ENCODE data around the gene ITSN1.
A peak's percentile ranks its signal among the peaks of the same experiment; 100 is the strongest.

Gene ITSN1

GRCh38 chr21:33791073-33791472, 148.8 kb downstream of the ITSN1 start:
- H3K4me1 ChIP-seq (ENCODE audit: control insufficient read depth, insufficient read depth, low read length) = no peaks in the 10 kb centered on the region
- no peak overlapping the region for H3K27ac ChIP-seq (ENCODE audit: low read length)

GRCh38 chr21:33794596-33794995, 152.3 kb downstream of the ITSN1 start:
- H3K27ac ChIP-seq (ENCODE audit: low read length) = no peak overlapping the region
- H3K36me3 ChIP-seq (ENCODE audit: control insufficient read depth in 2 of 2, insufficient read depth in 2 of 2, low read length in 2 of 2) = peaks cover 11 to 14% of the 10 kb centered on the region in 2 donors
- H3K9me3 ChIP-seq (ENCODE audit: control insufficient read depth in 2 of 2, low read length in 2 of 2) = no peaks in the 10 kb centered on the region
- no peak overlapping the region for H3K4me3 ChIP-seq (ENCODE audit: low read length in 2 of 2)
- H3K27me3 ChIP-seq (ENCODE audit: control insufficient read depth in 1 of 2, insufficient read depth in 2 of 2, low read length in 2 of 2) = no peaks in the 10 kb centered on the region
- no peak overlapping the region for H3K9ac ChIP-seq (ENCODE audit: low read length in 2 of 2)
- H3K4me1 ChIP-seq (ENCODE audit: control insufficient read depth, insufficient read depth, low read length) = no peaks in the 10 kb centered on the region

More at GRCh38 chr21:33791073-33791472, 148.8 kb downstream of the ITSN1 start:
- H3K36me3 ChIP-seq (ENCODE audit: control insufficient read depth in 2 of 2, insufficient read depth in 2 of 2, low read length in 2 of 2) = peaks cover 4 to 6% of the 10 kb centered on the region in 2 donors
- no peak overlapping the region for H3K9ac ChIP-seq (ENCODE audit: low read length in 2 of 2)
- H3K27me3 ChIP-seq (ENCODE audit: control insufficient read depth in 1 of 2, insufficient read depth in 2 of 2, low read length in 2 of 2) = no peaks in the 10 kb centered on the region
- no peak overlapping the region for H3K4me3 ChIP-seq (ENCODE audit: low read length in 2 of 2)
- H3K9me3 ChIP-seq (ENCODE audit: control insufficient read depth in 2 of 2, low read length in 2 of 2) = no peaks in the 10 kb centered on the region

GRCh38 chr21:33797565-33797964, 155.3 kb downstream of the ITSN1 start:
- Histone ChIP-seq H3K4me1 (ENCODE audit: control insufficient read depth, insufficient read depth, low read length) (no peaks in the 10 kb centered on the region), H3K36me3 (ENCODE audit: control insufficient read depth in 2 of 2, insufficient read depth in 2 of 2, low read length in 2 of 2) (peaks cover 11 to 14% of the 10 kb centered on the region in 2 donors), H3K27ac (ENCODE audit: low read length) (no peak overlapping the region), H3K9me3 (ENCODE audit: control insufficient read depth in 2 of 2, low read length in 2 of 2) (no peaks in the 10 kb centered on the region), H3K27me3 (ENCODE audit: control insufficient read depth in 1 of 2, insufficient read depth in 2 of 2, low read length in 2 of 2) (no peaks in the 10 kb centered on the region), H3K9ac (ENCODE audit: low read length in 2 of 2) (no peak overlapping the region), H3K4me3 (ENCODE audit: low read length in 2 of 2) (no peak overlapping the region)

- H3K27ac ChIP-seq (ENCODE audit: low read length) = no peak overlapping the region
- H3K9ac ChIP-seq (ENCODE audit: low read length in 2 of 2) = no peak overlapping the region
- peaks cover 10 to 12% of the 10 kb centered on the region in 2 donors for H3K36me3 ChIP-seq (ENCODE audit: control insufficient read depth in 2 of 2, insufficient read depth in 2 of 2, low read length in 2 of 2)
- no peaks in the 10 kb centered on the region for H3K27me3 ChIP-seq (ENCODE audit: control insufficient read depth in 1 of 2, insufficient read depth in 2 of 2, low read length in 2 of 2)
- H3K4me1 ChIP-seq (ENCODE audit: control insufficient read depth, insufficient read depth, low read length) = no peaks in the 10 kb centered on the region
- no peak overlapping the region for H3K4me3 ChIP-seq (ENCODE audit: low read length in 2 of 2)
- no peaks in the 10 kb centered on the region for H3K9me3 ChIP-seq (ENCODE audit: control insufficient read depth in 2 of 2, low read length in 2 of 2)
Observed at GRCh38 chr21:33799378-33800090, 157.2 kb downstream of the ITSN1 start.

- Histone ChIP-seq H3K4me3 (ENCODE audit: low read length in 2 of 2) (no peak overlapping the region), H3K27ac (ENCODE audit: low read length) (no peak overlapping the region), H3K9me3 (ENCODE audit: control insufficient read depth in 2 of 2, low read length in 2 of 2) (no peaks in the 10 kb centered on the region), H3K9ac (ENCODE audit: low read length in 2 of 2) (no peak overlapping the region), H3K27me3 (ENCODE audit: control insufficient read depth in 1 of 2, insufficient read depth in 2 of 2, low read length in 2 of 2) (no peaks in the 10 kb centered on the region), H3K36me3 (ENCODE audit: control insufficient read depth in 2 of 2, insufficient read depth in 2 of 2, low read length in 2 of 2) (peaks cover 7 to 10% of the 10 kb centered on the region in 2 donors), H3K4me1 (ENCODE audit: control insufficient read depth, insufficient read depth, low read length) (no peaks in the 10 kb centered on the region)
Observed at GRCh38 chr21:33800753-33801423, 158.6 kb downstream of the ITSN1 start.

- H3K4me1 ChIP-seq (ENCODE audit: control insufficient read depth, insufficient read depth, low read length) = no peaks in the 10 kb centered on the region
- H3K27ac ChIP-seq (ENCODE audit: low read length) = no peak overlapping the region
- no peak overlapping the region for H3K9ac ChIP-seq (ENCODE audit: low read length in 2 of 2)
- peaks cover 7 to 10% of the 10 kb centered on the region in 2 donors for H3K36me3 ChIP-seq (ENCODE audit: control insufficient read depth in 2 of 2, insufficient read depth in 2 of 2, low read length in 2 of 2)
- H3K9me3 ChIP-seq (ENCODE audit: control insufficient read depth in 2 of 2, low read length in 2 of 2) = no peaks in the 10 kb centered on the region
- no peak overlapping the region for H3K4me3 ChIP-seq (ENCODE audit: low read length in 2 of 2)
- no peaks in the 10 kb centered on the region for H3K27me3 ChIP-seq (ENCODE audit: control insufficient read depth in 1 of 2, insufficient read depth in 2 of 2, low read length in 2 of 2)
Observed at GRCh38 chr21:33801424-33802405, 159.4 kb downstream of the ITSN1 start.

GRCh38 chr21:33802481-33802880, 160.2 kb downstream of the ITSN1 start:
- Histone ChIP-seq H3K36me3 (ENCODE audit: control insufficient read depth in 2 of 2, insufficient read depth in 2 of 2, low read length in 2 of 2) (peaks cover 4 to 8% of the 10 kb centered on the region in 2 donors), H3K27me3 (ENCODE audit: control insufficient read depth in 1 of 2, insufficient read depth in 2 of 2, low read length in 2 of 2) (no peaks in the 10 kb centered on the region), H3K9ac (ENCODE audit: low read length in 2 of 2) (no peak overlapping the region), H3K27ac (ENCODE audit: low read length) (no peak overlapping the region), H3K4me3 (ENCODE audit: low read length in 2 of 2) (no peak overlapping the region), H3K9me3 (ENCODE audit: control insufficient read depth in 2 of 2, low read length in 2 of 2) (no peaks in the 10 kb centered on the region), H3K4me1 (ENCODE audit: control insufficient read depth, insufficient read depth, low read length) (no peaks in the 10 kb centered on the region)

- peaks cover 7% of the 10 kb centered on the region for H3K4me1 ChIP-seq (ENCODE audit: control insufficient read depth, insufficient read depth, low read length)
- H3K9ac ChIP-seq (ENCODE audit: low read length in 2 of 2) = no peak overlapping the region
- H3K27ac ChIP-seq (ENCODE audit: low read length) = no peak overlapping the region
- H3K4me3 ChIP-seq (ENCODE audit: low read length in 2 of 2) = no peak overlapping the region
- H3K36me3 ChIP-seq (ENCODE audit: control insufficient read depth in 2 of 2, insufficient read depth in 2 of 2, low read length in 2 of 2) = peaks cover 0 to 1% of the 10 kb centered on the region in 2 donors
- H3K27me3 ChIP-seq (ENCODE audit: control insufficient read depth in 1 of 2, insufficient read depth in 2 of 2, low read length in 2 of 2) = no peaks in the 10 kb centered on the region
- H3K9me3 ChIP-seq (ENCODE audit: control insufficient read depth in 2 of 2, low read length in 2 of 2) = no peaks in the 10 kb centered on the region
Observed at GRCh38 chr21:33808715-33809367, 166.5 kb downstream of the ITSN1 start.

- Histone ChIP-seq H3K9me3 (ENCODE audit: control insufficient read depth in 2 of 2, low read length in 2 of 2) (no peaks in the 10 kb centered on the region), H3K4me3 (ENCODE audit: low read length in 2 of 2) (peak overlapping the region in 1 of 2 donors; percentile 22), H3K27me3 (ENCODE audit: control insufficient read depth in 1 of 2, insufficient read depth in 2 of 2, low read length in 2 of 2) (no peaks in the 10 kb centered on the region), H3K9ac (ENCODE audit: low read length in 2 of 2) (peak overlapping the region in 1 of 2 donors; percentile 13), H3K36me3 (ENCODE audit: control insufficient read depth in 2 of 2, insufficient read depth in 2 of 2, low read length in 2 of 2) (peaks cover 11 to 12% of the 10 kb centered on the region in 2 donors), H3K4me1 (ENCODE audit: control insufficient read depth, insufficient read depth, low read length) (peaks cover 7% of the 10 kb centered on the region), H3K27ac (ENCODE audit: low read length) (no peak overlapping the region)
Observed at GRCh38 chr21:33810766-33811165, 168.5 kb downstream of the ITSN1 start.
